Inflammatory macrophage treated with lipopolysaccharide for 1 hour (primary cell): ENCODE results near the gene S100A13.
"Not testable (repeated sequence)": the region's sequence is repeated elsewhere in the genome, so short reads cannot be mapped to it uniquely, and the experiment has no call there.

Experiments
- DNase-seq, 2 donors: peaks; one replicate each; pipeline ENCODE4 v3.0.0-alpha.2; 2020 to 2022

Gene S100A13

DNA sequence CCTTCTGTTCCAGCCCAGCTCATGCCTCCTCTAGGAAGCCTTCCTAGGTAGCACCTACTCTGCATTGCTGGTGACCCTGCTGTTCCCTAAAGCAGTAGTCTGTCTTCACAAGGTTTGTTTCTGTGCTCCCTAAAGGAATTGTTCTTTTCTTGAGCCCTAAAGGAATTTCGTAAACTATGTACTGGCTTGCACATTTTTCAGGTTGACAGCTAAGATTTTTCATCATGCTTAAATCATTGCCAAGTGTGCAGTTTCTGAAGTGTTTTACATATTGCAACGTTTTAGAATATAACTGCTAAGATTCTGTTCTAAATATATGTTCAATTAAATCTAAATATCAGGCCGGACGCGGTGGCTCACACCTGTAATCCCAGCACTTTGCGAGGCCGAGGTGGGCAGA, 27.5 kb downstream of the S100A13 start:
- no peak for DNase-seq

DNA sequence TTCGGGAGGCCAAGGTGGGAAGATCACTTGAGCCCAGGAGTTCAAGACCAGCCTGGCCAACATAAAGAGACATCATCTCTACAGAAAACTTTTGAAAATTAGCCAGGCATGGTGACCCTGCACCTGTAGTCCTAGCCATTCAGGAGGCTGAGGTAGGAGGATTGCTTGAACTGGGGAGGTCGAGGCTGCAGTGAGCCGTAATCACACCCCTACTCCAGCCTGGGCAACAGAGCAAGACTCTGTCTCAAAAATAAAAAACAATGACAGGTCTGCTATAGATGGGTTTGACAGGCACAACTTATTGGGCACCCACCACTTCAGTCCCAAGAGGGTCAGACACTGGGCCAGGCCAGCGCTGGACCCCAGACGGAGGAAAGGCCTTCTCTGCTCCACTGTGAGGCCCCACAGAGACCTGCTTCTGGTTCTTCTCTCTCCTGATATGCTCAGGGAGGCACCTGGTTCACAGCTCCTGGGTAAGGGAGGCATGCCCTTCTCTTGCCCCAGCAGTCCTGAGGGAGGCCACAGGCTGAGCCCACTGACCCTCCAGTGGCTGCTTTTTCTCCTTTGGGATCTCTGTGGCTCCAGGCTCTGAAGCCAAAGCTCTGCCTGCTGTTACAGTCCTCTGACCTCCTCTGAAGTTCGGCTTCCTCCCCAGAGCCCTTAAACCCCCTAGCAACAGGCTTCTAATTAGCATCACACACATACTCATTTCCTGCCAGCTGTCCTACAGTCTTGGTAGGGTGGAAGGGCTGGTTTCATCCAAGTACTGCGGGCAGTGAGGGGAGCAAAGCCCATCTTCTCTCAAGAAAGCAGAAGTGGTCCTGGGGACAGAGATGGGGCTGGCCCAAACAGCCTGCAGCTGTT, 28.8 kb downstream of the S100A13 start:
- peak; percentile 21 to 43 for DNase-seq

DNA sequence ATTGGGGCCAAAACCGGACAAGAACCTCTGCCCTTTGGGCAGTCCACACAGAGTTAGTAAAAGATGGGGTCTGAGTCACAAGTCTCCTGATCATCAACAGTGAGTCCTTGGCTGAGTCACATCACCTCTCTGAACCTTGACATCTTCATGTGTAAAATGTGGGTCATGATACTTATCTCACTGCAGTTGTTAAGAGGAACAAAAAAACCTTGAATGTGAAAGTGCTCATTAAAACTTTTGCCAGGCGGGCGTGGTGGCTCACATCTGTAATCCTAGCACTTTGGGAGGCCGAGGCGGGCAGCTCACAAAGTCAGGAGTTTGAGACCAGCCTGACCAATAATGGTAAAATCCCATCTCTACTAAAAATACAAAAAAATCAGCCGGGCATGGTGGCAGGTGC, 30.1 kb downstream of the S100A13 start:
- peak; percentile 48 to 83 for DNase-seq

GRCh38 chr1:153592748-153593147, 34.6 kb downstream of the S100A13 start:
- no peak for DNase-seq

GRCh38 chr1:153588482-153588881, 38.8 kb downstream of the S100A13 start:
- no peak for DNase-seq

- DNase-seq: not testable (repeated sequence)
Measured at GRCh38 chr1:153588033-153588432, 39.3 kb downstream of the S100A13 start.

GRCh38 chr1:153587314-153587713, 40.0 kb downstream of the S100A13 start:
- DNase-seq: no peak

- no peak for DNase-seq
Measured at GRCh38 chr1:153586347-153586746, 41.0 kb downstream of the S100A13 start.

GRCh38 chr1:153585006-153585405, 42.3 kb downstream of the S100A13 start:
- DNase-seq: no peak

DNA sequence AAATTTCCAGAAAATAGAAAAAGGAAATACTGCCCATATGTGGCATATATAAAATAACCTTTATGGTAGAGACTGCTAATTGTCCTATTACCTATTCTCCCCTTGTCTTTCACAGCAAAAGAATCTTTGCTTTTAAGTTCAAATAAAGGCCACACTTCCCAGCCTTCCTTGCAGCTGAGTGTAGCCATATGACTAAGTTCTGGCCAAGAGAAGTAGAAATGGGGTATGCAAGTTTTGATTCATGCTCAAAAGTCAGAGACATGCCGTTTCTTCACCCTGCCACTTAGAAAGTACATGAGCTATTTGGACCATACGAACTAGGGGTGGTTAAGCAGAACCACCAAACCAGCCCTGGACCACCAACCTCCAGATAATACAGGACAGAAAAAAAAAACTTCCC, 43.3 kb downstream of the S100A13 start:
- DNase-seq: no peak

- not testable (repeated sequence) for DNase-seq
Measured at GRCh38 chr1:153583514-153583913, 43.8 kb downstream of the S100A13 start.

DNA sequence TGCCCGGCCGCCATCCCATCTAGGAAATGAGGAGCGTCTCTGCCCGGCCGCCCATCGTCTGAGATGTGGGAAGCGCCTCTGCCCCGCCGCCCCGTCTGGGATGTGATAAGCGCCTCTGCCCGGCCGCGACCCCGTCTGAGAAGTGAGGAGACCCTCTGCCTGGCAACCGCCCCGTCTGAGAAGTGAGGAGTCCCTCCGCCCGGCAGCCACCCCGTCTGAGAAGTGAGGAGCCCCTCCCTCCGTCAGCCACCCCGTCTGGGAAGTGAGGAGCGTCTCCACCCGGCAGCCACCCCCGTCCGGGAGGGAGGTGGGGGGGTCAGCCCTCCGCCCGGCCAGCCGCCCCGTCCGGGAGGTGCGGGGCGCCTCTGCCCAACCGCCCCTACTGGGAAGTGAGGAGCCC, 44.5 kb downstream of the S100A13 start:
- DNase-seq: not testable (repeated sequence)

DNA sequence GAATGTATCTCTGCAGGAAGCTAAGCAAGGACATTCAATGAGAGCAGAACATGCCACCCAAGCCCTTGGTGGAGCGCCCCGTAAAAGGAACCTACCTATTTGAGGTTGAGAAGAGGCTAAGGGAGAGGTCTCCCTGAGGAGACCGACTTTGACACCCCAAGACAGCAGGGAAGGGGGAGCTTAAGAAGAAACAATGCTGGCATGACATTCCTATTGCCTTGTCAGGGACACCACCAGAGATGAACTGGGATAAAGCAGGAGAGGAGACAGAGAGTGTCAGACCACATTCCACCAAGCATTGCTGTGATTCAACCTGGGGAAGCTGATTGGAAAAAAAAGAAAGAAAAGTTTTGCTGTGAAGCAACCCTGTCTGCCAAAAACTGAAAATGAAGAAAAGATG, 48.4 kb downstream of the S100A13 start:
- no peak for DNase-seq

- no peak for DNase-seq
Measured at GRCh38 chr1:153578490-153578889, 48.8 kb downstream of the S100A13 start.

- DNase-seq: no peak
Measured at GRCh38 chr1:153577624-153578051, 49.7 kb downstream of the S100A13 start.

- DNase-seq: no peak
Measured at GRCh38 chr1:153577138-153577537, 50.2 kb downstream of the S100A13 start.

DNA sequence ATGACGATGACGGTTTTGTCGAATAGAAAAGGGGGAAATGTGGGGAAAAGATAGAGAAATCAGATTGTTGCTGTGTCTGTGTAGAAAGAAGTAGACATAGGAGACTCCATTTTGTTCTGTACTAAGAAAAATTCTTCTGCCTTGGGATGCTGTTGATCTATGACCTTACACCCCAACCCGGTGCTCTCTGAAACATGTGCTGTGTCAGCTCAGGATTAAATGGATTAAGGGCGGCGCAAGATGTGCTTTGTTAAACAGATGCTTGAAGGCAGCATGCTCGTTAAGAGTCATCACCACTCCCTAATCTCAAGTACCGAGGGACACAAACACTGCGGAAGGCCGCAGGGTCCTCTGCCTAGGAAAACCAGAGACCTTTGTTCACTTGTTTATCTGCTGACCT, 51.8 kb downstream of the S100A13 start:
- not testable (repeated sequence) for DNase-seq

GRCh38 chr1:153575081-153575491, 52.2 kb downstream of the S100A13 start:
- not testable (repeated sequence) for DNase-seq

DNA sequence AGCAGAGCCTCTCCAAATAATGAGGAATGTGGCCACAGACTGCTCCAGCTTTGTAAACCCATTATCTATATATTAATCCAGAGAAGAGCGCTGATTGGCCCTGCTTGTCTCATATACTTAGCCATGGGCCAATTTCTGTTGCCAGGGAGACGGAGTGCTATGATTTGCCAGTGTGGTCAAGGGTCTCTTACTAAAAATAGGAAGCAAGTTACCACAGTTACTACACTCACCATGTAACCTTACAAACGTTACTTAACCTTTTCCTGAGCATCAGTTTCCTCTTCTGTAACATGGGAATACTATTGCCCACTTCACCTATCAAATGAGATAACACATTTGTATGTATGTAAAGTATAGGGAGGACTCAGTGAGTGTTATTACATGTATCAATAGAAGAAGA, 54.0 kb downstream of the S100A13 start:
- peak; percentile 53 to 70 for DNase-seq

DNA sequence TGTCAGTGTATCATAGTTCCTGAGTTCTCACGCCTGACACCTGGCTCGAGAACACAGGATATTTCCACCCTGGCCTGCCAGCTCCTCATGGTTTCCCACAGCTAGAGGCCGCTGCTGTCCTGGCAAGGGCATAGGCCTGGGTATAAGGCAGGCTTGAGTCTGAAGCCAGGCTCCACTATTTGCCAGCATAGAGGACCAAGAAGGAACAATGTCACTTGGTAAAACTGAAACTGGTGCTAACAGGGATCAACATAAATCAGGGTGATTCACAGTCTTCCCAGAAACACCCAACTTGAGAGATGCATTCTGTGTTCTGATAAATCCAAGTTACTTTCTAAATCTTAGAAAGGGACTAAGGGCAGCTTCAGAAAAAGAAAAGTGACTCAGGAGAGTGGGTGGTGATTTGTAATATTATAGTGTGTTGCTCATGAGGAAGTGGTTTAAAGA, 54.7 kb downstream of the S100A13 start:
- DNase-seq: peak; percentile 91 to 93

DNA sequence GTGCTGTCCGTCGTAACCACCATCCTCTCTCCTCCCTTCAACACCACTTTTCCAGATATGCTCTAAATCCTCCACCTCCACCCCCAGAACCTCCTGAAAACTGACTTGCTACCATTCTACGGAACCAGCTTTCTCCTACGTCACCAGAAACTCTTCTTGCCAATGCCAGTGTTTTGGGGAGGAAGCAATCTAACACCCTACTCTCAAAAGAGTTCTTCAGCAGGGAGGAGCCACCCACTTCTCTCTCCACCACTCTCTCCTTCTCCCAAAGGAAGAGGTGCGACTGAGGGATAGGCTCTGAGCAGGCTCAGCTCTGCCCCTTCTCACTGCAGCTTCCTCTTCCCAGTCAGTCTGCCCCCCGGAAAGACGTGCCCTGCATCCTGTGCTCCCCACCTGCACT, 55.6 kb downstream of the S100A13 start:
- no peak for DNase-seq

- no peak for DNase-seq
Measured at GRCh38 chr1:153570874-153571273, 56.4 kb downstream of the S100A13 start.

DNA sequence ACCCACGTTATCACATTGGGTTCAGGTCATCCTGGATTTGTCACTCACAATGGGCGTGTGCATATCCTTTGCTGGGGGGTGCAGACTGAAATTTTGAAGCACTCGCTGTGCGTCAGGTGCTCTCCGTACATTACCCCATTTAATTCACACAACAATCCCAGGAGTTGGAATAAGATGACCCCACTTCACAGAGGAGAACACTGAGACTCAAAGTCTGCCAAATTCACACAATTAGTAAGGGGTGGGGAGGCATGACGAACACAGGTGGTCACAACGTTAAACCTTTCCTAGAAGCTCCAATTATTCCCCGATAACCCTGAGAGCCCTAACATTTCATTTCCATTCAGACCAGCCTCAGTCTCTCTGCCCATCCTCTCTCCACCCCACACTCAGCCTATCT, 57.8 kb downstream of the S100A13 start:
- no peak for DNase-seq
